Peyer's patch (tissue), 4 donors: Measurements from ENCODE around the gene BMPER.

Source experiments
- POLR2A ChIP-seq, 2 donors: fragments of 450-650 bp; IDR thresholded peaks; one replicate each; pipeline ENCODE4 v1.5.1; 2017; ENCODE audit warnings: antibody characterized with exemption in 2 of 2, mild to moderate bottlenecking in 2 of 2, moderate library complexity in 2 of 2
- TF ChIP-seq, protein P1 (sequence below), 6 experiments: fragments of 450-650 bp in 4 of 6; fragments of 200-600 bp in 2 of 6; sonication (generic) in 1 of 6; IDR thresholded peaks; one replicate each; pipeline ENCODE4 v1.5.1; 2017 to 2019; ENCODE audit warnings: antibody characterized with exemption in 6 of 6, mild to moderate bottlenecking in 3 of 6, moderate library complexity in 1 of 6

DNA sequence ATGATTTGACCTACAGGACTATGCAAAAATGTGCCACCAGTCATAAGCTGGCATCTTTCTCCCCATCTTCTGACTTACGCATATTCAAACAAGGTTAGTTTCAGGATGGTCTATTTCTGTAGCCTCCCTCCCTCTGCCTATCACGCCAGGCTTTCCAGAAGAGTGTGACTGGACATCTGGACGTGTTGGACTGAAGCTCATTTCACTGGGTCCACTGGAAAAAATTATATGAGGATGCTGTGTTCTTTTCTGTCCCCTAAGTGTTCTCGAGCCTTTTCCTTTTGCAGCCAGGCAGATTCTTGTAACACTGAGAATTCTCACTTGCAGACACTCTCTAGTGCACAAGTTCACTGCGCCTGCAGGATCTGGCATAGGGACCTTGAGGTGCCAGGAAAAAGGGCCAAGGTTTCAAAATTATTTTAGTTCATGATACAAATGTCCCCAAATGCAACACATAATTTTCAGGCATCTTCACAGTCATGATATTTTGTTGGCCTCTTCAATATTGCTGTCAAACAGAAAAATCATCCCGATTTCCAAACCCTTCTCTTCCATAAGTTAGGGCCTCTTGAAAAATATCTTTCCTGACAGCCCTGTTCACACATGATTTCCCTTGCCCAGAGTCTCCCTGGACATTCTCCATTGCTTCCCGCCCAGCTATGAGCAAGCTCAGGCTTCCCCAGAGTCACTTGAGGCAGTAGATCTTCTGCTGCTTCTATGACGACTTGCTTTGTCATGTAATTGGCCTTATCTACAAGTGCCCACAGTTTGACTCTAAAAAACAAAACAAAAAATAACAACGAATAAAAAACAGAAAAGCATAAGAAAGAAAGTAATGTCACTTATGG is 170.4 kb downstream of the BMPER start:
- TF ChIP-seq, protein P1, sequence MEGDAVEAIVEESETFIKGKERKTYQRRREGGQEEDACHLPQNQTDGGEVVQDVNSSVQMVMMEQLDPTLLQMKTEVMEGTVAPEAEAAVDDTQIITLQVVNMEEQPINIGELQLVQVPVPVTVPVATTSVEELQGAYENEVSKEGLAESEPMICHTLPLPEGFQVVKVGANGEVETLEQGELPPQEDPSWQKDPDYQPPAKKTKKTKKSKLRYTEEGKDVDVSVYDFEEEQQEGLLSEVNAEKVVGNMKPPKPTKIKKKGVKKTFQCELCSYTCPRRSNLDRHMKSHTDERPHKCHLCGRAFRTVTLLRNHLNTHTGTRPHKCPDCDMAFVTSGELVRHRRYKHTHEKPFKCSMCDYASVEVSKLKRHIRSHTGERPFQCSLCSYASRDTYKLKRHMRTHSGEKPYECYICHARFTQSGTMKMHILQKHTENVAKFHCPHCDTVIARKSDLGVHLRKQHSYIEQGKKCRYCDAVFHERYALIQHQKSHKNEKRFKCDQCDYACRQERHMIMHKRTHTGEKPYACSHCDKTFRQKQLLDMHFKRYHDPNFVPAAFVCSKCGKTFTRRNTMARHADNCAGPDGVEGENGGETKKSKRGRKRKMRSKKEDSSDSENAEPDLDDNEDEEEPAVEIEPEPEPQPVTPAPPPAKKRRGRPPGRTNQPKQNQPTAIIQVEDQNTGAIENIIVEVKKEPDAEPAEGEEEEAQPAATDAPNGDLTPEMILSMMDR (IDR thresholded peaks at IDR 0.05), result no peak
- TF ChIP-seq POLR2A (IDR thresholded peaks at IDR 0.05), result no peak
